Fibroblast of pulmonary artery (primary cell): Measurements from ENCODE around the gene TENM3.

ENCODE experiments used
- DNase-seq: peaks from one replicate; pipeline ENCODE4 v3.0.0-alpha.2; 2010; ENCODE audit warnings: low read depth
- H3K4me3 ChIP-seq: replicated peaks from 2 replicates; pipeline ENCODE4 v1.5.1; 2011; ENCODE audit warnings: low read depth, mild to moderate bottlenecking, control low read depth, low read length, moderate library complexity
- TF ChIP-seq, protein P1 (sequence below): IDR thresholded peaks from 2 replicates; pipeline ENCODE4 v1.5.1; 2011; ENCODE audit warnings: mild to moderate bottlenecking, control low read depth, low read length, inconsistent platforms; ENCODE audit errors: missing control alignments

Gene TENM3

DNA sequence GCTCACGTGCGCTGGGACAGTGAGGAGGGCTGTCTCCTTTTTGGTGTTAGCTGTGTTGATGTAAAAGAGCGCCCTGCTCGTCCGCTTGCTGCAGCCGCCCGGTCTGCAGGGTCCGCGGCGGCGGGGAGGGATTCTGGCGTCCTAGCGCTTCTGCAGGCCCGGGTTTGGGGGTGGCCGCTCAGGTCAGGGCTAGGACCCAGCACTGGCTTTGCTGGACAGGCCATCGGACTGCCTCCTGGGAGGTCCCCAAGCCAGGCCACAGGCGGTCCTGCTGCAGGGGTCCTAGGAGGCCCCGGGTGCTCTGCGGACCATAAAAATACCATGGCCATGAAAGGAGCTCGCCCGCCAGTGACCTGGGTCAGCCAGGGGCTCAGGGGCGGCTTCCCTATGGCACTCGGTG, 365.3 kb downstream of the TENM3 start:
- DNase-seq, result no peak
- TF ChIP-seq, protein P1, sequence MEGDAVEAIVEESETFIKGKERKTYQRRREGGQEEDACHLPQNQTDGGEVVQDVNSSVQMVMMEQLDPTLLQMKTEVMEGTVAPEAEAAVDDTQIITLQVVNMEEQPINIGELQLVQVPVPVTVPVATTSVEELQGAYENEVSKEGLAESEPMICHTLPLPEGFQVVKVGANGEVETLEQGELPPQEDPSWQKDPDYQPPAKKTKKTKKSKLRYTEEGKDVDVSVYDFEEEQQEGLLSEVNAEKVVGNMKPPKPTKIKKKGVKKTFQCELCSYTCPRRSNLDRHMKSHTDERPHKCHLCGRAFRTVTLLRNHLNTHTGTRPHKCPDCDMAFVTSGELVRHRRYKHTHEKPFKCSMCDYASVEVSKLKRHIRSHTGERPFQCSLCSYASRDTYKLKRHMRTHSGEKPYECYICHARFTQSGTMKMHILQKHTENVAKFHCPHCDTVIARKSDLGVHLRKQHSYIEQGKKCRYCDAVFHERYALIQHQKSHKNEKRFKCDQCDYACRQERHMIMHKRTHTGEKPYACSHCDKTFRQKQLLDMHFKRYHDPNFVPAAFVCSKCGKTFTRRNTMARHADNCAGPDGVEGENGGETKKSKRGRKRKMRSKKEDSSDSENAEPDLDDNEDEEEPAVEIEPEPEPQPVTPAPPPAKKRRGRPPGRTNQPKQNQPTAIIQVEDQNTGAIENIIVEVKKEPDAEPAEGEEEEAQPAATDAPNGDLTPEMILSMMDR, result no peak
- H3K4me3 ChIP-seq, result no peak overlapping the region

DNA sequence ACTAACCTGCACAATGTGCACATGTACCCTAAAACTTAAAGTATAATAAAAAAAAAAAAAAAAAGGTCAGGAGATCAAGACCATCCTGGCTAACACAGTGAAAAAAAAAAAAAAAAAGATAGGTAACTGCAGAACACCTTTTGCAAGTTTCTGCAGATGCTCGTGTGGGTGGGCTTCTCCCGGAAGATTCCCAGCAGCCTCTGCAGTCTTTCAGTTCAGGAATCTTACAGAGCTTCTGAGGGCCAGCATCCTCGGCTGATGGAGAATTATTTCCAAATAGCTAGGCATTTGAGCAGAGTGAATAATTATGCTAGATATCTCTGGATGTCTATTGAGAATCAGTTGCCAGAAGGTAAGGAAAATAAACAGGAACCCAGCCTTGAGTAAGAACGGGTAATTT, 373.3 kb downstream of the TENM3 start:
- TF ChIP-seq, protein P1, result no peak
- no peak for DNase-seq
- H3K4me3 ChIP-seq, result no peak overlapping the region

DNA sequence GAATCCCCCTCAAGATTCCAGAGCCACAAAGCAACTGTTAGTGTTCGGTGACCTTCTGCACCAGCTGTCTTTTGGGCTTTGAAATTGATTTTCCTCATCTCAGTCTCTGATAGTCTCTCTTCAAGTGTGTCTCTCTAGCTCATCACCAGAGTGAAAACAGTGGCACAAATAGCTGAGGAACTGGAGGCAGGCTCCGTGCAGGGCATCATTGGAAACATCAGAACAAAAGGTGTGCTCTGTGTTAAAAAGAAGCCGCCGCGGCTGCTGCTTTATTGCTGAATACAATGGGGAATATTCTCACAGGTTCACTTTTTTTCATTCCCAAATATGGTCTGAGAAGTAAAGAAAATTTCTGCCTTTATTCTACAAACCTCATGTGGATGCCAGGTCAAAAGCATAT, 376.5 kb downstream of the TENM3 start:
- TF ChIP-seq, protein P1, result no peak

DNA sequence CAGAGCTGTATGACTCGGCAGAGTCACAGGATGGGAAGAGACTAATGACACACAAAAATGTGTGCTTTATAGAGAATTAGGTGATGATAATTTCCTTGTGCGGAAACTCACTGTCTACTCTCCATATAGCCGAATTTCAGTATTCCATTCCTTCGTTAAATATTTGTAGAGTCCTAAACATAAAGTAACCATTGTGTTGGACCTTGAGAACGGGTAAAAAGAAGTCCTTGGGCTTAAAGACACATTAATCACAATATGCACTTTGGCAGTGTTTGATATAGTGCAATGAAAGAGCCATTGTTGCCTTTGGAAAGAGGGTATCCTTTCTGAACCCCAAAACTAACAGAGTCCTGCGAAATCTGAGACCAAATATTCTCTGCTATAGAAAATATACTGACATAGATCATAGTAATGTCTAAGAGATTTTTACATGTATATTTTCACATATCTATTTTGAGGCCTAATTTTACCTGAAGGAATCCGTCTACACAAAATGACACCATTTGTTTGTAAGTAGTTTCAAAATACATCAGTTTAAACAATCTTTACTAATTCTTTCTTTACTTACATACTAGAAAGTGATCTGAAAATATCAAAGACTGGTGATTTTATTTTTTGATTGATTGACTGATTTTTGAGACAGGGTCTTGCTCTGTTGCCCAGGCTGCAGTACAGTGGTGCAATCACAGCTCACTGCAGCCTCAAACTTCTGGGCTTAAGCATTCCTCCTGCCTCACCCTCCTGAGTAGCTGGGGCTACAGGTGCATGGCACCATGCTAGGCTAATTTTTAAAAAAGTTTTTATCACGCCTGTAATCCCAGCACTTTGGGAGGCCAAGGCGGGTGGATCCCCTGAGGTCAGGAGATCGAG, 377.1 kb downstream of the TENM3 start:
- no peak overlapping the region for H3K4me3 ChIP-seq
- TF ChIP-seq, protein P1, result no peak
- DNase-seq, result no peak

More for the DNA sequence above, 376.5 kb downstream of the TENM3 start:
- DNase-seq, result no peak
- no peak overlapping the region for H3K4me3 ChIP-seq

DNA sequence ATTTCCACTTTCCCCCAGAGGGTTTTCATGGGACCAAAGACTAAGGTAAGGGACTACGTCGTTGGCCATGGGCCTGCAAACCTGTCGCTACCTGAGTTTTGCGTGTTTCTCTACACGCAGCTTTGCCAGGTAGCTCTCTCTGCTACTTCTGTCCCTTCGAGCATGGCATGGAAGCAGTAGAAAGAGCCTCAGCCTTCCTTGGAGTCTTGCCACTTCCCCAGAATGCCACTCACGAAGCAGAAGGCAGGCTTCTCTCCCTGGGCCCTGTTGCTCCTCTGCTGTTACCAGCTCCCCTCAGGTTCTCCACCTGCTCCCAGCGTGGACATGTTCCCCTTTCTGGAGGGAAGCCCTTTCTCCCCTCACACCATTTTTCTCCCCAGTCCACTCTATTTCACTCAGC, 381.1 kb downstream of the TENM3 start:
- DNase-seq, result no peak
- TF ChIP-seq, protein P1, result no peak

DNA sequence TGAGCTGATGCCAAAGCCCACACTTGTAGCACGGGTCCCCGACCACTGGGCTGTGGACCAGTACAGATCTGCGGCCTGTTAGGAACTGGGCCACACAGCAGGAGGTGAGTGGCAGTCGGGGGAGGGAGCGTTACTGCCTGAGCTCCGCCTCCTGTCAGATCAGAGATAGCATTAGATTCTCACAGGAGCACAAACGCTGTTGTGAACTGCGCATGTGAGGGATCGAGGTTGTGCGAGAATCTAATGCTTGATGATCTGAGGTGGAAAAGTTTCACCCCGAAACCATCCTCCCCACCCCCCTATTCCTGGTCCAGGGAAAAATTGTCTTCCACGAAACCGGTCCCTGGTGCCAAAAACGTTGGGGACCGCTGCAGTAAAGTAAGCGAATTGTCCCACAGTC, 382.0 kb downstream of the TENM3 start:
- no peak overlapping the region for H3K4me3 ChIP-seq
- TF ChIP-seq, protein P1, result no peak
- no peak for DNase-seq

More for the DNA sequence above, 381.1 kb downstream of the TENM3 start:
- H3K4me3 ChIP-seq, result no peak overlapping the region

DNA sequence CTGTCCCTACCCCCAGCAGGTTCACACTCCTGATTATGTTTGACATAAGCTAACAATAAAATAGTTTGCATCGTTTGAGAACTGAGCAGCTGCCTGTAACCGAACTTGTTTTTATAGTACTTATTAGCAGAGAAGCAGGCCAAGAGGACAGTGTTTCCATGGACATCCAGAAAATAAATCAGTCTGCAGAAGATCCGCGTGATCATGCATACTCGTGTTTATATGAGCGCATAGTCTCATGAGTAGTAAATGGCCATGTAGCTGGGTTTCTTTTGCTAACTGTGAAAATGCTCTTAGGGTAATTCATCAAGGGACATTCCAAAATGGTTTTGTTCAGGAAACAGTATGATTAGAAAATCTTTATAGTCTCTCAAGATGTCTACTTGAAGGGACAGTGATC, 384.8 kb downstream of the TENM3 start:
- DNase-seq, result no peak

More for the DNA sequence above, 384.8 kb downstream of the TENM3 start:
- H3K4me3 ChIP-seq, result no peak overlapping the region
- TF ChIP-seq, protein P1, result no peak
